ENCODE data around the gene CHST8. TPM values are rescaled to one million over a fixed set of nuclear protein-coding genes. Genes with fewer than 3 reads are reported as not detected.
A peak's percentile ranks its signal among the peaks of the same experiment; 100 is the strongest.

Gene CHST8
- polyA plus RNA-seq, 1 of the 3 experiments (the other 2 are of a cell fraction) = 0.05 TPM

DNA sequence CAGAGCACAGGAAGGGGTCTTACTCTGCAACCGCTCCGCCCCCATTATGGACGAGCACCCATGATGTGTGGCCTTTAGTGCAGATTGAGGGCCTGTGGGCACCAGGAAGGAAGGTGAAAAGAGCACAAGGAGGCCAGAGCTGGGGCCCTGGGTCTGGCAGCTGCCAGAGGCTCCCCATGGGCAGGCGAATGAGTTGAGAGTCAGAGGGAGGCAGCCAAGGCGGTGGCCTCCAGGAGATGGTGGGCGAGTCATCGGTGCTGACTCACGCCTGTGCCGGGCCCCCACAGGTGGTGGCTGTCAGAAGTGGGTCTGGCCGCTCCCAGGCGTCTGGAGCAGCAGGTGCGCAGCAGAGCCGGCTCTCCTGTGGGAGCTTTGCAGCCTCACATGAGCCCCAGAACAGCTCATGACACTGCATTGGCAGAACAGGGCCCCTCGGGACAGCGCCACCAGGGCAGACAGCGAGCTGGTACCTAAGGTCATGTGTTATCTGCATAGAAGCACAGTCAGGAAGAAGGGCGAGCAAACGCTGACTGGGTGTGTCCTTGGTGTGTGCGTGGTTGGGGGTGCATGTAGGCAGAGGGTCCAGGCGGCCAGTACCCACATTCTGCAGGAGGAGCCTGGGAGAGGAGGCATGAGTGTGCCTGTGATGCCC lies 68.8 kb downstream of the CHST8 start:
- H3K27me3 ChIP-seq (ENCODE audit: insufficient read depth) = no peaks in the 10 kb centered on the region
- WGBS (ENCODE audit: low lambda C conversion rate) = 52% methylated on average over 15 of the region's 20 CpGs
- H3K9me2 ChIP-seq = no peaks in the 10 kb centered on the region
- no peak overlapping the region for H3K4me3 ChIP-seq (ENCODE audit: low read depth in 2 of 2, low read length in 1 of 2)
- no peaks in the 10 kb centered on the region for H3K79me2 ChIP-seq (ENCODE audit: insufficient read depth)
- no peaks in the 10 kb centered on the region for H3K9me3 ChIP-seq
- DNase-seq = peak; percentile 39
- ChIA-PET POLR2A (no interaction called here), CTCF (interaction anchor here (0.8 to 2.1 kb wide), 4 partner anchors 8 to 260 kb away, joined by 3 to 5 read pairs (median 4); no protein-coding TSS in a partner anchor)
- no peaks in the 10 kb centered on the region for H3K36me3 ChIP-seq (replicated peaks in 1 of 2; ENCODE audit: control insufficient read depth in 1 of 2, insufficient read depth in 2 of 2, low read length in 1 of 2)
- no peak overlapping the region for H3K9ac ChIP-seq
- no peak overlapping the region for H2AFZ ChIP-seq (ENCODE audit: low read depth)
- peaks cover 0 to 59% of the 10 kb centered on the region in 2 experiments; a peak in 2 of 4 replicates for H3K4me1 ChIP-seq (ENCODE audit: control insufficient read depth in 1 of 2, insufficient read depth in 2 of 2, low read depth in 1 of 2, low read length in 1 of 2)
- TF ChIP-seq POLR2AphosphoS5 (IDR thresholded peaks at IDR 0.05; ENCODE audit: low read depth, low read length) (no peak), SMC3 (IDR thresholded peaks at IDR 0.05; ENCODE audit: low read depth, low read length) (no peak), RFX5 (IDR thresholded peaks at IDR 0.05; ENCODE audit: low read length) (no peak), USF1 (IDR thresholded peaks at IDR 0.05; ENCODE audit: borderline replicate concordance, low read depth) (no peak), TAF1 (IDR thresholded peaks at IDR 0.05; ENCODE audit: borderline replicate concordance, low read depth, low read length) (no peak), JUND (IDR thresholded peaks at IDR 0.05) (no peak), MEF2A (IDR thresholded peaks at IDR 0.05; ENCODE audit: borderline replicate concordance, low read depth) (no peak), PBX3 (IDR thresholded peaks at IDR 0.05) (no peak), TEAD4 (IDR thresholded peaks at IDR 0.05; ENCODE audit: borderline replicate concordance, insufficient read depth) (no peak), ELF1 (IDR thresholded peaks at IDR 0.05) (no peak), USF2 (IDR thresholded peaks at IDR 0.05; ENCODE audit: borderline replicate concordance, low read depth, low read length) (no peak), FOXM1 (IDR thresholded peaks at IDR 0.05; ENCODE audit: low read depth) (no peak)
- TF ChIP-seq, protein P1, sequence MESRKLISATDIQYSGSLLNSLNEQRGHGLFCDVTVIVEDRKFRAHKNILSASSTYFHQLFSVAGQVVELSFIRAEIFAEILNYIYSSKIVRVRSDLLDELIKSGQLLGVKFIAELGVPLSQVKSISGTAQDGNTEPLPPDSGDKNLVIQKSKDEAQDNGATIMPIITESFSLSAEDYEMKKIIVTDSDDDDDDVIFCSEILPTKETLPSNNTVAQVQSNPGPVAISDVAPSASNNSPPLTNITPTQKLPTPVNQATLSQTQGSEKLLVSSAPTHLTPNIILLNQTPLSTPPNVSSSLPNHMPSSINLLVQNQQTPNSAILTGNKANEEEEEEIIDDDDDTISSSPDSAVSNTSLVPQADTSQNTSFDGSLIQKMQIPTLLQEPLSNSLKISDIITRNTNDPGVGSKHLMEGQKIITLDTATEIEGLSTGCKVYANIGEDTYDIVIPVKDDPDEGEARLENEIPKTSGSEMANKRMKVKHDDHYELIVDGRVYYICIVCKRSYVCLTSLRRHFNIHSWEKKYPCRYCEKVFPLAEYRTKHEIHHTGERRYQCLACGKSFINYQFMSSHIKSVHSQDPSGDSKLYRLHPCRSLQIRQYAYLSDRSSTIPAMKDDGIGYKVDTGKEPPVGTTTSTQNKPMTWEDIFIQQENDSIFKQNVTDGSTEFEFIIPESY (IDR thresholded peaks at IDR 0.05; ENCODE audit: borderline replicate concordance, low read depth) = no peak
- no peak overlapping the region for H3K4me2 ChIP-seq
- H3K27ac ChIP-seq (ENCODE audit: low read depth in 2 of 2, low read length in 1 of 2) = peak overlapping the region in 1 of 2 experiments; percentile 60; a peak in 2 of 4 replicates
- no peaks in the 10 kb centered on the region for H4K20me1 ChIP-seq (ENCODE audit: insufficient read depth)
- H3F3A ChIP-seq (replicated peaks; ENCODE audit: insufficient read depth) = no peaks in the 10 kb centered on the region

All from SK-N-SH (cell line).